Suppressor macrophage treated with lipopolysaccharide for 1 hour (primary cell): ENCODE results near the gene MST1R.
A peak's percentile ranks its signal among the peaks of the same experiment; 100 is the strongest.
"Not testable (repeated sequence)": the region's sequence is repeated elsewhere in the genome, so short reads cannot be mapped to it uniquely, and the experiment has no call there.

Experiments
- DNase-seq, 3 donors: peaks; one replicate each; pipeline ENCODE4 v3.0.0-alpha.2; 2020 to 2022

Gene MST1R

DNA sequence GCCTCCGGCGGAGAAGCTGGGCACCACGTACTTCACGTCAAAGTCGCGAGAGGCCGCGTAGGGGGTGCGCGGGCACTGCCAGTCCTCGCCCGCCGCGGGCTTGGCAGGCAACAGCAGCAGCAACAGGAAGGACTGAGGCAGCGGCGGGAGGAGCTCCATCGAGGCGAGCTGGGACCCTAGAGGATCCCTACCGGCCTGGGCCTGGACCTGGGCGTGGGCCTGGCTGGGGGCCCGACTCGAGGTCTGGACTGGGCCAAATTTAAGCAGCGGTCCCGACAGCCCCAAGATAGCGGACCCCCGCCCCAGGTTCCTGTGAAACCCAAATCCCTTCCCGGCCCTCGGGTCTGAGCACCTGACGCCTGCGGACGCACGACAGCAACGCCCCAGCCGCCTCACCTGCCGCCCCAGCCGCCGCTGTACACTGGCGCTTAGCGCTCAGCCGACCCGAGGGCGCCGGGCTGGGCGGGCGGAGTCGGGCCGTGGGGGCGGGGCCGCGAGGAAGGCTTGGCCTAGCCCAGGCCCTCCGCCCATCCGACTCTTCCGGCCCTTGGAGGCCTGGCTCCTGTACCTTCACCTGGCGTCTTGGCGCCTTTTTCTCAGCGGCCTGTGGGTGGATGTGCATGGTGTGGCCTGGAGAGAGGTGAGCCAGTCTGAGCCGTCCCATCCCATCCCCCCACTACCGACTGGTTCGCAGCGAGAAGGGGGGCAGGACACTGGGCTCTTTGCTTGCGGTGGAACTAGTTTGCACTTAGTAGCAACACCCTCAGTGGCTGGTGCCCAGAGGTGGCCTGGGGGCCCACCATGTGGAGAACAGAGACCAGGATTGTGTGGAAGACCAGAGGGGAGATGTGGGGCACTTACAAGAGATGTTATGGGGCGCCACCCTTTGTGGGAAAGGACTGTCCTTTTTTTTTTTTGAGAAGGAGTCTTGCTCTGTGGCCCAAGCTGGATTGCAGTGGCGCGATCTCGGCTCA, at the start of gene MST1R:
Gene MST1R, minus strand, starts transcription at position 423 of the 974 bp plus-strand sequence. Its CDS starts 264 bp downstream, at position 159.
- DNase-seq, result peak; percentile 54 to 88 (median 67)

DNA sequence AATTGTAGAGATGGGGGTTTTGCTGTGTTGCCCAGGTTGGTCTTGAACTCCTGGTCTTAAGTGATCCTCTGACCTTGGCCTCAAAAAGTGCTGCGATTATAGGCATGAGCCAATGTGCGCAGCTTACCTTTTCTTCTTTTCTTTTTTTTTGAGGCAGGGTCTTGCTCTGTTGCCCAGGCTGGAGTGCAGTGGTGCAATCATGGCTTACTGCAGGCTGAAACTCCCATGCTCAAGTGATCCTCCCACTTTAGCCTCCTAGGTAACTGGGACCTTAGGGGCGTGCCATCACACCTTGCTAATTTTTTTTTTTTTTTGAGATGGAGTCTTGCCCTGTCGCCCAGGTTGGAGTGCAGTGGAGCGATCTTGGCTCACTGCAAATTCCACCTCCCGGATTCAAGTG, 49.3 kb upstream of the MST1R start:
- no peak for DNase-seq

DNA sequence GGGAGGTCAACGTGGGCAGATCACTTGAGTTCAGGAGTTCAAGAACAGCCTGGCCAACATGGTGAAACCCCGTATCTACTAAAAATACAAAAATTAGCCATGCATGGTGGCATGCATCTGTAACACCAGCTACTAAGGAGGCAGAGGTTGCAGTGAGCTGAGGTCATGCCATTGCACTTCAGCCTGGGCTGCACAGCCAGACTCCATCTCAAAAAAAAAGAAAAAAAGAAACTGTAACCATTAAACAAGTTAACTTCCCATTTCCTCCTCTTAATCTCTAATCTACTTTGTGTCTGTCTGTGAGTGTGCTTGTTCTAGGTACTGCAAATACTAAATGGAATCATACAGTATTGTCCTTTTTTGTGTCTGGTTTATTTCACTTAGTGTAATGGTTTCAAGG, 39.0 kb upstream of the MST1R start:
- DNase-seq, result peak in 2 of 3 donors; percentile 17 to 35

GRCh38 chr3:49940667-49941249, 37.1 kb upstream of the MST1R start:
- no peak for DNase-seq

DNA sequence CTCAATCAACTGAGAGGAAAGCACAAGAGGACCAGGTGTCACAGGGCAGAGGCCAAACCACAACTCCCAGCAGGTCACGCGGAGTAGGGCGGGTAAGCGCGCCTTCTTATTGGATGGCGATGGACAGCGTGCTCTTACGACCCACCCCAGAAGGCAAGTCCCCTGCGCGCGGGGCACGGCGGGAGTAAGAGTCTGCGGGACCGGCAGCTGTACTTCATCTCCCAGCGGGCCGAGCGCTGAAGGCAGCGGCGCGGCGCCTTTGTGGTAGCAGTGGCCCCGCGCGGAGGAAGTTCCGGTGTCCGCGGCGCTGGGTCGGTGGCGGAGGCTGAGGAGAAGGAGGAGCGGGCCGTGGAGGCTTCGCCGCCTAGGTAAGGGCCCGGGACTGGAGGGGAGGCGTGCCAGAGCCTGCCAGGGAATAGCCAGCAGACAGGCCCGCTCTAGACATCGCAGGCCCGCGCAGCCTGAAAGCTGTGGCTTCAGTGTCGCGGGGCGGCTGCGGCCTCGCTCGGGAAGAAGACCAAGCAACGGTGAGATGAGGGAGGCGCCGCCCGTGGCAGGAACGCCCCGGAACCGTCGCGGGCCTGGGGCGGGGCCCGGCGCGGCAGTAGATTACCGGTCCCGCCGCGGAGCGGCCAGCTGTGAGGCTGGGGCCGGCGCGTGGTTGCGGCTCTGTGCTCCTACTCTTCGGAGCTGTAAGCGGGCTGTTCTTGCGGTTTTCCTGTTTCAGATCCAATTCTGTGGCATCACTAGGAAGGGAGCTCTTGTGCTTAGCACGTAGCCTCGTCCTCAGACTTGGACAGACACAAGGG, 36.4 kb upstream of the MST1R start, which contains the start of gene RBM6:
Gene RBM6, plus strand, starts transcription at position 293 of the 809 bp plus-strand sequence. CDS start 22,492 bp downstream, outside the sequence.
- DNase-seq, result peak; percentile 97 to 99 (median 98)

DNA sequence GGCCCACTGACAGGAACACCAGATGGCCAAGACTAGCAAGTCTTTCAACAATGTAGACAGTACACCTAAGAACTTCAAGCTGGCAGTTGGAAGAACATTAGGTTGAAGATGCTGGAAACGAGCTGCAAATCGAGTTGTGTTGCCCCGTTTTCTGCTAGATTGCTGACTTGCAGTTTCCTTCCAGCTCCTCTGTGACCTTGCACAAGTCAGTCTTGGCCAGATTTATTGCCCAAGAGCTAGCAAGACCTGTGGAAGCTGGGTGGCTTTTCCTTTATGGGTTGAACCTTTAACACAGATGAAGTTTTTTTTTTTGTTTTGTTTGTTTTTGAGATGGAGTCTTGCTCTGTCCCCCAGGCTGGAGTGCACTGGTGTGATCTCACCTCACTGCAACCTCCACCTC, 33.4 kb upstream of the MST1R start:
- DNase-seq, result peak; percentile 27 to 46 (median 38)

DNA sequence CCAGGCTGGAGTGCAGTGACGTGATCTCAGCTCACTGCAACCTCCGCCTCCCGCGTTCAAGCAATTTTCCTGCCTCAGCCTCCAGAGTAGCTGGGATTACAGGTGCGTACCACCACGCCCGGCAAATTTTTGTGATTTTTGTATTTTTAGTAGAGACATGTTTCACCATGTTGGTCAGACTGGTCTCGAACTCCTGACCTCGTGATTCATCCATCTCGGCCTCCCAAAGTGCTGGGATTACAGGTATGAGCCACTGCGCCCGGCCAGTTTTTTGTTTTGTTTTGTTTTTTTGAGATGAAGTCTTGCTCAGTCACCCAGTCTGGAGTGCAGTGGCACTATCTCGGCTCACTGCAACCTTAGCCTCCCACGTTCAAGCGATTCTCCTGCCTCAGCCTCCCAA, 28.6 kb upstream of the MST1R start:
- not testable (repeated sequence) for DNase-seq

DNA sequence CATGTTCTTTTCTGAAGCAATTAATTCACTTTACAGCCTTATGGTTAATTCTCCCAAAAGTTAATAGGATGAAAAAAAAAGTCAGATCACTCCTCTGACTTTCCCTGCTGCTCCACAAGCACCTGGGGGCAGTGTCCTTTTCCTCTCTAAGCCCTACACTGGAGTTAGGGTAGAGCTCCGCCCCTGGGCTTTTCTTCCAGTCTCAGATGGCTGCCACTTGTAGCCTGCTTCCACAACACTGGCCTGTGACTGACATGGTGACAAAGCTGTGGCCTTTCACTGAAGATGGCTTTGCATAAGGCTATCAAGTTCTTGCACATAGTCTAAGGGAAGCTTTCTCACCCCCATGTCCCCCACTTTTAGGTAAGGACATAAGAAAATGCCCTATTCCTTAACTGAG, 27.2 kb upstream of the MST1R start:
- DNase-seq, result no peak

DNA sequence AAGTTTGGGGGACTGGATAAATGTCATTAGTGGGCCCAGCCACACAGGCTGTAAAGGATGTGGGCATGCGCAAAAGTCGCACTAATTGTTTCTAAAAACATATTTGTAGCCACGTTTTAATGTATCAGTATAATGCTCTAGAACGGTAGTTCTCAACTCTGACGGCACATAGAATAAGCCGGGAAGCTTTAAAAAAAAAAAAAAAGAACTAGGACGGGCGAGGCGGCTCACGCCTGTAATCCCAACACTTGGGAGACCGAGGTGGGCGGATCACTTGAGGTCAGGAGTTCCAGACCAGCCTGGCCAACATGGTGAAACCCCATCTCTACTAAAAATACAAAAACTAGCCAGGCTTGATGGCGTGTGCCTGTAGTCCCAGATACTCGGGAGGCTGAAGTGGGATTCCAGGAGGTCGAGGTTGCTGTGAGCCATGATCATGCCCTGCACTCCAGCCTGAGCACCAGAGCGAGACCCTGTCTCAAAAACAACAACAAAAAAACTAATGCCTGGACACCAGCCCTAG, 26.6 kb upstream of the MST1R start:
- no peak for DNase-seq

- peak; percentile 94 to 97 (median 96) for DNase-seq
Measured at GRCh38 chr3:49929291-49930167, 25.9 kb upstream of the MST1R start, which contains the start of gene MON1A. TSS of gene MON1A (minus strand) at chr3:49929811. CDS start at chr3:49913346, 16,465 bp downstream.

GRCh38 chr3:49928481-49929017, 24.9 kb upstream of the MST1R start:
- DNase-seq, result no peak

- DNase-seq, result no peak
Measured at GRCh38 chr3:49927798-49928197, 24.1 kb upstream of the MST1R start.

- DNase-seq, result no peak
Measured at GRCh38 chr3:49926117-49926728, 22.6 kb upstream of the MST1R start.

GRCh38 chr3:49925485-49925884, 21.8 kb upstream of the MST1R start:
- no peak for DNase-seq

- no peak for DNase-seq
Measured at GRCh38 chr3:49924683-49925082, 21.0 kb upstream of the MST1R start.

GRCh38 chr3:49917806-49918590, 14.3 kb upstream of the MST1R start:
- peak; percentile 51 to 66 (median 61) for DNase-seq

DNA sequence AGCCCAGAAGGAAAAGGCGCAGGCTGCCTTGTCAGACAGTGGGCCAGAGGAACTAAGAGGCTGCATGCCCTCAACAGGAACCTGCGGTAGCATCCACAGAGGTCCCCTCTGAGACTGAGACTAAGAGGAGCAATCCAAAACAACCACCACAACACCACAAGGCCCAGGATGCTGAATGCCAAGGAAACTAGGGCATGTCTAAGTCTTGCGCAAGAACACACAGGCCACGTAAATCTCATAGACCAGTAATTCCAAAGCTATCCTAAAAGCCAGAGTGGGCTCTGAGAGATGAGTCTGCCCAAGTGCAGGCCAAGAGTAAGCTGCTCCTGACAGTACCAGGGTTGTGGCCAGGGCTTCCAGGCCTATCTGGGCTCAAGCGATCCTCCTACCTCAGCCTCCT, 13.0 kb upstream of the MST1R start:
- no peak for DNase-seq

GRCh38 chr3:49914906-49915305, 11.2 kb upstream of the MST1R start:
- DNase-seq, result peak in 1 of 3 donors; percentile 31

- no peak for DNase-seq
Measured at GRCh38 chr3:49912881-49913281, 9.2 kb upstream of the MST1R start.

GRCh38 chr3:49911611-49912010, 7.9 kb upstream of the MST1R start:
- no peak for DNase-seq
